SK-N-SH treated with all-trans-retinoic acid at 6 μM for 48 hours (cell line): ENCODE measurements around the gene BMP8A.

Experiments
- ATAC-seq: fragments of 200-7000 bp; cut with Tn5 transposase; 3 replicates; pipeline ENCODE4 v1.9.1; 2020; ENCODE audit warnings: mild to moderate bottlenecking, moderate library complexity
- ARNTL ChIP-seq: fragments of 450-650 bp; formaldehyde crosslinking; IDR thresholded peaks from 2 replicates; pipeline ENCODE4 v1.5.0; 2020; ENCODE audit warnings: low read depth, mild to moderate bottlenecking, moderate library complexity, borderline replicate concordance
- CSDC2 ChIP-seq: fragments of 250-450 bp; sonication (Bioruptor Pico); IDR thresholded peaks from 2 replicates; pipeline ENCODE4 v1.5.0; 2020; ENCODE audit warnings: mild to moderate bottlenecking, moderate library complexity
- ISL1 ChIP-seq: fragments of 250-450 bp; sonication (Bioruptor Pico); IDR thresholded peaks from 2 replicates; pipeline ENCODE4 v2.1.2; 2022; ENCODE audit warnings: mild to moderate bottlenecking, moderate library complexity
- OSR1 ChIP-seq: fragments of 250-450 bp; sonication (Bioruptor Pico); IDR thresholded peaks from 2 replicates; pipeline ENCODE4 v1.8.0; 2022; ENCODE audit warnings: moderate library complexity, mild to moderate bottlenecking, inconsistent platforms
- PPARA ChIP-seq: fragments of 250-450 bp; sonication (Bioruptor Pico); IDR thresholded peaks from 2 replicates; pipeline ENCODE4 v1.5.0; 2020; ENCODE audit warnings: mild to moderate bottlenecking, borderline replicate concordance
- TSHZ2 ChIP-seq: fragments of 250-450 bp; sonication (Bioruptor Pico); IDR thresholded peaks from 2 replicates; pipeline ENCODE4 v1.5.0; 2020; ENCODE audit warnings: mild to moderate bottlenecking, moderate library complexity
- ZFP3 ChIP-seq: fragments of 250-450 bp; sonication (Bioruptor Pico); IDR thresholded peaks from 2 replicates; pipeline ENCODE4 v1.5.0; 2020; ENCODE audit warnings: mild to moderate bottlenecking, moderate library complexity
- ZFP30 ChIP-seq: fragments of 450-650 bp; formaldehyde crosslinking; IDR thresholded peaks from 2 replicates; pipeline ENCODE4 v1.5.0; 2022; ENCODE audit warnings: mild to moderate bottlenecking, moderate library complexity
- ZNF565 ChIP-seq: fragments of 450-650 bp; formaldehyde crosslinking; conservative IDR thresholded peaks from 2 replicates; pipeline ENCODE4 v1.5.0; 2020; ENCODE audit warnings: low read depth, mild to moderate bottlenecking, moderate library complexity
- ZNF70 ChIP-seq: fragments of 450-650 bp; formaldehyde crosslinking; IDR thresholded peaks from 2 replicates; pipeline ENCODE4 v1.5.0; 2020; ENCODE audit warnings: mild to moderate bottlenecking, moderate library complexity
- TF ChIP-seq, protein P1 (sequence below): fragments of 250-450 bp; sonication (Bioruptor Pico); IDR thresholded peaks from 2 replicates; pipeline ENCODE4 v1.8.0; 2020; ENCODE audit warnings: mild to moderate bottlenecking, moderate library complexity, borderline replicate concordance
- TF ChIP-seq, protein P2 (sequence below): fragments of 250-450 bp; sonication (Bioruptor Pico); IDR thresholded peaks from 2 replicates; pipeline ENCODE4 v1.5.1; 2020; ENCODE audit warnings: low read depth, mild to moderate bottlenecking, moderate library complexity
- TF ChIP-seq, protein P3 (sequence below): fragments of 250-450 bp; sonication (Bioruptor Pico); IDR thresholded peaks from 2 replicates; pipeline ENCODE4 v1.8.0; 2021; ENCODE audit warnings: low read depth, mild to moderate bottlenecking, moderate library complexity, borderline replicate concordance
- TF ChIP-seq, protein P4 (sequence below): fragments of 250-450 bp; sonication (Bioruptor Pico); IDR thresholded peaks from 2 replicates; pipeline ENCODE4 v1.5.1; 2021; ENCODE audit warnings: mild to moderate bottlenecking, moderate library complexity

The BMP8A gene

GRCh38 chr1:39529901-39530535, 38.6 kb downstream of the BMP8A start (continued):
- TF ChIP-seq TSHZ2 (CRISPR knock-in tag) = no peak
- TF ChIP-seq PPARA = no peak

DNA sequence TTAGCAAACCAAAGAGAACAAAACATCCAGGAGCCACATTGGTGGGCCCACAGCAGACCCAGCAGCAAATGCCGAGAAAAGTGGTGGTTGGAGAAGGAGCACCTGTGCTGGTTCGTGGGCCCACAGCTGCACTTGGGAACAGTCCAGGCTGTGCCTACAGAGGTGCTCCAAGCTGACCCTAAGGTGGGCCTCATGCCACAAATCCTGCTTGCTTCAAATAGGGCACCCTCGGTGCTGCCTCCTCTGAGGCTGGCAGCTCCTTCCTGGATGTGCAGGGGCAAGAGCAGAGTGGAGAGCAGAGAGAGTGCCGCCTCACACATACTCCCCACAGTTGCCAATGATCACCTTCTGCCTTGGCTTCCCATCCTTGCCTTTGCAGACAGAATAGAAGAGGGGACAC, 40.1 kb downstream of the BMP8A start:
- no peak for ATAC-seq

GRCh38 chr1:39533442-39533841, 42.0 kb downstream of the BMP8A start:
- no peak for TF ChIP-seq ARNTL (CRISPR knock-in tag)
- no peak for TF ChIP-seq ISL1 (CRISPR knock-in tag)
- TF ChIP-seq, protein P1, sequence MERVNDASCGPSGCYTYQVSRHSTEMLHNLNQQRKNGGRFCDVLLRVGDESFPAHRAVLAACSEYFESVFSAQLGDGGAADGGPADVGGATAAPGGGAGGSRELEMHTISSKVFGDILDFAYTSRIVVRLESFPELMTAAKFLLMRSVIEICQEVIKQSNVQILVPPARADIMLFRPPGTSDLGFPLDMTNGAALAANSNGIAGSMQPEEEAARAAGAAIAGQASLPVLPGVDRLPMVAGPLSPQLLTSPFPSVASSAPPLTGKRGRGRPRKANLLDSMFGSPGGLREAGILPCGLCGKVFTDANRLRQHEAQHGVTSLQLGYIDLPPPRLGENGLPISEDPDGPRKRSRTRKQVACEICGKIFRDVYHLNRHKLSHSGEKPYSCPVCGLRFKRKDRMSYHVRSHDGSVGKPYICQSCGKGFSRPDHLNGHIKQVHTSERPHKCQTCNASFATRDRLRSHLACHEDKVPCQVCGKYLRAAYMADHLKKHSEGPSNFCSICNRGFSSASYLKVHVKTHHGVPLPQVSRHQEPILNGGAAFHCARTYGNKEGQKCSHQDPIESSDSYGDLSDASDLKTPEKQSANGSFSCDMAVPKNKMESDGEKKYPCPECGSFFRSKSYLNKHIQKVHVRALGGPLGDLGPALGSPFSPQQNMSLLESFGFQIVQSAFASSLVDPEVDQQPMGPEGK (CRISPR knock-in tag) = no peak
- ATAC-seq = no peak

More for the DNA sequence above, 40.1 kb downstream of the BMP8A start:
- TF ChIP-seq, protein P2, sequence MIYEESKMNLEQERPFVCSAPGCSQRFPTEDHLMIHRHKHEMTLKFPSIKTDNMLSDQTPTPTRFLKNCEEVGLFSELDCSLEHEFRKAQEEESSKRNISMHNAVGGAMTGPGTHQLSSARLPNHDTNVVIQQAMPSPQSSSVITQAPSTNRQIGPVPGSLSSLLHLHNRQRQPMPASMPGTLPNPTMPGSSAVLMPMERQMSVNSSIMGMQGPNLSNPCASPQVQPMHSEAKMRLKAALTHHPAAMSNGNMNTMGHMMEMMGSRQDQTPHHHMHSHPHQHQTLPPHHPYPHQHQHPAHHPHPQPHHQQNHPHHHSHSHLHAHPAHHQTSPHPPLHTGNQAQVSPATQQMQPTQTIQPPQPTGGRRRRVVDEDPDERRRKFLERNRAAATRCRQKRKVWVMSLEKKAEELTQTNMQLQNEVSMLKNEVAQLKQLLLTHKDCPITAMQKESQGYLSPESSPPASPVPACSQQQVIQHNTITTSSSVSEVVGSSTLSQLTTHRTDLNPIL (CRISPR knock-in tag) = no peak
- no peak for TF ChIP-seq ZFP3 (CRISPR knock-in tag)
- no peak for TF ChIP-seq CSDC2 (CRISPR knock-in tag)
- no peak for TF ChIP-seq PPARA
- TF ChIP-seq ZNF565 (CRISPR knock-in tag) = no peak
- TF ChIP-seq OSR1 (CRISPR knock-in tag) = no peak
- no peak for TF ChIP-seq ARNTL (CRISPR knock-in tag)
- TF ChIP-seq, protein P3, sequence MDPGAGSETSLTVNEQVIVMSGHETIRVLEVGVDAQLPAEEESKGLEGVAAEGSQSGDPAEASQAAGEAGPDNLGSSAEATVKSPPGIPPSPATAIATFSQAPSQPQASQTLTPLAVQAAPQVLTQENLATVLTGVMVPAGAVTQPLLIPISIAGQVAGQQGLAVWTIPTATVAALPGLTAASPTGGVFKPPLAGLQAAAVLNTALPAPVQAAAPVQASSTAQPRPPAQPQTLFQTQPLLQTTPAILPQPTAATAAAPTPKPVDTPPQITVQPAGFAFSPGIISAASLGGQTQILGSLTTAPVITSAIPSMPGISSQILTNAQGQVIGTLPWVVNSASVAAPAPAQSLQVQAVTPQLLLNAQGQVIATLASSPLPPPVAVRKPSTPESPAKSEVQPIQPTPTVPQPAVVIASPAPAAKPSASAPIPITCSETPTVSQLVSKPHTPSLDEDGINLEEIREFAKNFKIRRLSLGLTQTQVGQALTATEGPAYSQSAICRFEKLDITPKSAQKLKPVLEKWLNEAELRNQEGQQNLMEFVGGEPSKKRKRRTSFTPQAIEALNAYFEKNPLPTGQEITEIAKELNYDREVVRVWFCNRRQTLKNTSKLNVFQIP (CRISPR knock-in tag) = no peak
- no peak for TF ChIP-seq ISL1 (CRISPR knock-in tag)
- TF ChIP-seq, protein P4, sequence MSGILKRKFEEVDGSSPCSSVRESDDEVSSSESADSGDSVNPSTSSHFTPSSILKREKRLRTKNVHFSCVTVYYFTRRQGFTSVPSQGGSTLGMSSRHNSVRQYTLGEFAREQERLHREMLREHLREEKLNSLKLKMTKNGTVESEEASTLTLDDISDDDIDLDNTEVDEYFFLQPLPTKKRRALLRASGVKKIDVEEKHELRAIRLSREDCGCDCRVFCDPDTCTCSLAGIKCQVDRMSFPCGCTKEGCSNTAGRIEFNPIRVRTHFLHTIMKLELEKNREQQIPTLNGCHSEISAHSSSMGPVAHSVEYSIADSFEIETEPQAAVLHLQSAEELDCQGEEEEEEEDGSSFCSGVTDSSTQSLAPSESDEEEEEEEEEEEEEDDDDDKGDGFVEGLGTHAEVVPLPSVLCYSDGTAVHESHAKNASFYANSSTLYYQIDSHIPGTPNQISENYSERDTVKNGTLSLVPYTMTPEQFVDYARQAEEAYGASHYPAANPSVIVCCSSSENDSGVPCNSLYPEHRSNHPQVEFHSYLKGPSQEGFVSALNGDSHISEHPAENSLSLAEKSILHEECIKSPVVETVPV (CRISPR knock-in tag) = no peak
- TF ChIP-seq ZFP30 = no peak
- TF ChIP-seq ZNF70 = no peak
- no peak for TF ChIP-seq TSHZ2 (CRISPR knock-in tag)
- TF ChIP-seq, all 23 proteins: peak for 0
